Measurements from ENCODE around the gene GTF2E1. TPM values are rescaled to one million over a fixed set of nuclear protein-coding genes. Genes with fewer than 3 reads are reported as not detected.

The GTF2E1 gene
- 23.0 and 24.7 TPM in 2 replicates for total RNA-seq
- total RNA-seq (2013), result 17.4 TPM
- polyA plus RNA-seq, result 6.0 and 6.2 TPM in 2 replicates
- polyA minus RNA-seq, result 7.9 and 11.0 TPM in 2 replicates

DNA sequence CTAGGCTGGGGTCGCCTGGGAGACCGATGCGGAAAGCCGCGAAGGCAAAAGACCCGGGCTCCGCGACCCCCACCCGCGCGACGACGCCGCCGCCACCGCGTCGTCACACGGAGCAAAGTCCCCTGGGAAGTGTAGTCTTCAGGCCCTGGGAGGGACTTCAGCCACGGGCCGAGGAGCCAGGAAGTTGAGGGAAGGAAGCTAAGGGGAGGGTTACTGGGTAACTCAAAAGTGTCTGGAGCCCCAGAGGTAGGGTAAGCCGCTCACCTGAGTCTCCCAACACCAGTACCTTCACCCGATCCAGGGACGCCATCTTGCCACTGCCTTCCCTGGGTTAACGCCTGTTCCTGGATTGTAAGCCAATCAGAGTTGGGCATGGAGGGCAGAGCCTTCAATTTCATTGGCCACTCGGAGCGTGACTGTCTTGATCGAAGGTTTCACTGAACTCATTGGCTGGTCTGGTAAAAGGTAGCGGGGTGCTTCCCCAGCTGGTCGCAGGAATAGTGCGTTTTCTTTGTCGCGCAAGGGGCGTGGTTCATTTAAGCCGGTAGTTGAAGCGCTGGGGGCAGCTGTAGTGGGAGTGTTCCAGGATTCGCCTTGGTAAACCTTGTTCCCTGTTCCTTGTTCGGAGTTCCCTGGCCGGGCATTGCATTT lies at the start of gene GTF2E1, which contains the start of gene RABL3:
GTF2E1 (plus strand) TSS at position 547 of the 651 bp plus-strand sequence. CDS start 7,809 bp downstream, outside the sequence.
RABL3 (minus strand) TSS at position 319 of the 651 bp plus-strand sequence; CDS start at position 310, 9 bp downstream.
- TF ChIP-seq, protein P1, sequence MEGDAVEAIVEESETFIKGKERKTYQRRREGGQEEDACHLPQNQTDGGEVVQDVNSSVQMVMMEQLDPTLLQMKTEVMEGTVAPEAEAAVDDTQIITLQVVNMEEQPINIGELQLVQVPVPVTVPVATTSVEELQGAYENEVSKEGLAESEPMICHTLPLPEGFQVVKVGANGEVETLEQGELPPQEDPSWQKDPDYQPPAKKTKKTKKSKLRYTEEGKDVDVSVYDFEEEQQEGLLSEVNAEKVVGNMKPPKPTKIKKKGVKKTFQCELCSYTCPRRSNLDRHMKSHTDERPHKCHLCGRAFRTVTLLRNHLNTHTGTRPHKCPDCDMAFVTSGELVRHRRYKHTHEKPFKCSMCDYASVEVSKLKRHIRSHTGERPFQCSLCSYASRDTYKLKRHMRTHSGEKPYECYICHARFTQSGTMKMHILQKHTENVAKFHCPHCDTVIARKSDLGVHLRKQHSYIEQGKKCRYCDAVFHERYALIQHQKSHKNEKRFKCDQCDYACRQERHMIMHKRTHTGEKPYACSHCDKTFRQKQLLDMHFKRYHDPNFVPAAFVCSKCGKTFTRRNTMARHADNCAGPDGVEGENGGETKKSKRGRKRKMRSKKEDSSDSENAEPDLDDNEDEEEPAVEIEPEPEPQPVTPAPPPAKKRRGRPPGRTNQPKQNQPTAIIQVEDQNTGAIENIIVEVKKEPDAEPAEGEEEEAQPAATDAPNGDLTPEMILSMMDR (IDR thresholded peaks at IDR 0.05), result no peak
- no peak for TF ChIP-seq EZH2 (IDR thresholded peaks at IDR 0.05; ENCODE audit: borderline replicate concordance, insufficient read depth, low read depth, low read length, poor library complexity, severe bottlenecking)
- peaks cover 8% of the 10 kb centered on the region for H4K20me1 ChIP-seq (ENCODE audit: control insufficient read depth, insufficient read depth, low read length, poor library complexity, severe bottlenecking)
- H3K27ac ChIP-seq (ENCODE audit: low read length in 2 of 2), result peak within 1 kb of the TSS; percentile 99 to 100
- WGBS (ENCODE audit: insufficient coverage), result under 1% methylated on average over 36 of the region's 39 CpGs
- intact Hi-C loops (cut with micrococcal nuclease), result loop anchor here (1.0 to 5.0 kb wide), 8 partner anchors 24 to 1502 kb away; partner anchors contain the start of genes B4GALT4, CFAP91, COX17 and LRRC58
- H3K79me2 ChIP-seq (ENCODE audit: control insufficient read depth, insufficient read depth, low read length), result peaks cover 54% of the 10 kb centered on the region
- ATAC-seq (ENCODE audit: low read depth) (peak; percentile 96), DNase-seq (peak; percentile 98)
- peak within 1 kb of the TSS; percentile 76 for H3K4me2 ChIP-seq (replicated peaks; ENCODE audit: low read depth, low read length, poor library complexity, severe bottlenecking)
- Mint-ChIP-seq H3K4me3 (peak within 1 kb of the TSS; percentile 95), H3K27me3 (no peaks in the 10 kb centered on the region), H3K27ac (peak within 1 kb of the TSS; percentile 96), H3K4me1 (peaks cover 29% of the 10 kb centered on the region), H3K9me3 (ENCODE audit: insufficient read depth) (no peaks in the 10 kb centered on the region)
- ChIA-PET CTCF (interaction anchor here (1.4 kb wide), 1 partner anchor 37 kb away, joined by 4 read pairs; no protein-coding TSS in a partner anchor), POLR2A (interaction anchor here (0.8 to 1.3 kb wide), 2 partner anchors 146 to 647 kb away, joined by 3 to 4 read pairs; partner anchors contain the start of gene NDUFB4)
- H3K9me3 ChIP-seq (ENCODE audit: control extremely low read depth in 1 of 3, control insufficient read depth in 2 of 3, insufficient read depth in 1 of 3, low read length in 2 of 3), result no peaks in the 10 kb centered on the region
- peak within 1 kb of the TSS; percentile 99 for H3K9ac ChIP-seq (ENCODE audit: low read length)
- H3K4me3 ChIP-seq (ENCODE audit: control extremely low read depth in 1 of 5, extremely low read depth in 1 of 5, insufficient read depth in 1 of 5, low read depth in 2 of 5, low read length in 4 of 5), result peak within 1 kb of the TSS; percentile 78 to 98 (median 94)
- H3K36me3 ChIP-seq (replicated peaks in 1 of 2; ENCODE audit: control extremely low read depth in 1 of 2, control insufficient read depth in 1 of 2, extremely low read depth in 1 of 2, insufficient read depth in 2 of 2, low read length in 1 of 2), result peaks cover 0 to 4% of the 10 kb centered on the region in 2 experiments
- no peaks in the 10 kb centered on the region for H3K27me3 ChIP-seq (replicated peaks in 1 of 4; ENCODE audit: control extremely low read depth in 1 of 4, control insufficient read depth in 3 of 4, insufficient read depth in 4 of 4, low read length in 3 of 4)
- peak within 1 kb of the TSS; percentile 88 for H2AFZ ChIP-seq (ENCODE audit: insufficient read depth, low read depth, low read length, poor library complexity, severe bottlenecking)
- H3K4me1 ChIP-seq (ENCODE audit: control insufficient read depth in 2 of 2, insufficient read depth in 2 of 2, low read length in 2 of 2), result peaks cover 12 to 15% of the 10 kb centered on the region in 2 donors

All from B cell (primary cell).